Esophagus muscularis mucosa (tissue), 4 donors: ENCODE measurements around the gene MTAP. TPM values are rescaled to one million over a fixed set of nuclear protein-coding genes. Genes with fewer than 3 reads are reported as not detected.
A peak's percentile ranks its signal among the peaks of the same experiment; 100 is the strongest.

Source experiments
- DNase-seq: peaks from one replicate; pipeline ENCODE4 v3.0.0-alpha.2; 2017; ENCODE audit errors: extremely low spot score
- H3K27ac ChIP-seq, 4 donors: fragments of 200-600 bp; sonication (generic); replicated peaks in 1 of 4; 1 replicate in 3 of 4; 2 replicates in 1 of 4; pipeline ENCODE4 v1.5.1; 2016 to 2019; ENCODE audit warnings: mild to moderate bottlenecking in 1 of 4
- H3K27me3 ChIP-seq, 4 donors: fragments of 200-600 bp; sonication (generic); one replicate each; pipeline versions ENCODE4 v1.5.1 to v1.6.0; 2016 to 2019
- H3K36me3 ChIP-seq, 4 donors: fragments of 200-600 bp; sonication (generic); one replicate each; pipeline ENCODE4 v1.5.1; 2016 to 2019
- H3K4me1 ChIP-seq, 4 donors: fragments of 200-600 bp; sonication (generic); one replicate each; pipeline ENCODE4 v1.5.1; 2016 to 2019
- H3K4me3 ChIP-seq, 4 donors: fragments of 200-600 bp; sonication (generic); 1 replicate in 2 of 4; 2 replicates in 2 of 4; pipeline ENCODE4 v1.5.1; 2016 to 2019; ENCODE audit warnings: mild to moderate bottlenecking in 4 of 4, moderate library complexity in 1 of 4
- H3K9me3 ChIP-seq, 4 donors: fragments of 200-600 bp; sonication (generic); 1 replicate in 3 of 4; 2 replicates in 1 of 4; pipeline ENCODE4 v1.5.1; 2016 to 2019
- CTCF ChIP-seq, 3 experiments: fragments of 200-600 bp in 2 of 3; fragments of 450-650 bp in 1 of 3; sonication (generic) in 2 of 3; IDR thresholded peaks; one replicate each; pipeline ENCODE4 v1.5.1; 2017 to 2019; ENCODE audit warnings: antibody characterized with exemption in 3 of 3, mild to moderate bottlenecking in 2 of 3, moderate library complexity in 1 of 3
- EP300 ChIP-seq: sonication (generic); formaldehyde crosslinking; IDR thresholded peaks from one replicate; pipeline ENCODE4 v1.6.1; 2017; ENCODE audit warnings: antibody characterized with exemption
- POLR2A ChIP-seq: fragments of 450-650 bp; IDR thresholded peaks from one replicate; pipeline ENCODE4 v1.6.1; 2017; ENCODE audit warnings: antibody characterized with exemption, moderate library complexity, mild to moderate bottlenecking, low read depth
- POLR2AphosphoS5 ChIP-seq, 2 donors: sonication (generic); formaldehyde crosslinking; IDR thresholded peaks; one replicate each; pipeline ENCODE4 v1.6.1; 2017; ENCODE audit warnings: antibody characterized with exemption in 2 of 2
- WGBS: methylation state at CpG from one replicate; pipeline ENCODE4 v1.1.5; 2018; 5-methylcytosine and 5-hydroxymethylcytosine counted together
- intact Hi-C: fragments of 100-400 bp; cut with DNase I; formaldehyde crosslinking; loops from one replicate; pipeline ENCODE4 v1.15.1; 2023
- total RNA-seq, 4 donors: library from RNA; depleted of rRNA; stranded (reverse); fragments of >200 nt; gene quantifications; one replicate each; pipeline versions ENCODE4 v1.1.0 to v1.2.1, GENCODE V29; 2016

The MTAP gene
- total RNA-seq, 4 donors from 2014 or later = 18.1 to 26.0 (median 22.1) TPM

DNA sequence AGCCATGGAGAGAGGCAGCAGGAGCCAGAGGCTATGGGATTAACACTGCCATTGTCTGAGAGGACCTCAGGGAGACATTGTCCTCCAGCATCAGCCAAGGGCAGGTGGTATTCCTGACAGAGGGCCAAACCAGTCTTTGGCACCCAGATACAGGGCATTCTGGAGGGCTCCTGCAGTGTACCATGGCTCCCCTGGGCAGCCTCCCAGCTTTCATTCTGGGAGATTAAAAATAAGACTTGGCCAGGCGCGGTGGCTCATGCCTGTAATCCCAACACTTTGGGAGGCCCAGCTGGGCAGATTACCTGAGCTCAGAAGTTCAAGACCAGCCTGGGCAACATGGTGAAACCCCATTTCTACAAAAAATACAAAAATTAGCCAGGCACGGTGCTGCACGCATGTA is 4.2 kb downstream of the MTAP start:
- intact Hi-C loops = loop anchor here (5.0 kb wide), 1 partner anchor 311 kb away; no protein-coding TSS in a partner anchor
- TF ChIP-seq EP300 (no peak), POLR2A (no peak), POLR2AphosphoS5 (IDR thresholded peaks at IDR 0.05) (no peak), CTCF (IDR thresholded peaks at IDR 0.05) (no peak)
- DNase-seq = no peak
- WGBS = 100% methylated on average over 4 of the region's 4 CpGs
- H3K9me3 ChIP-seq = no peaks in the 10 kb centered on the region
- peaks cover 39 to 76% (median 63%) of the 10 kb centered on the region in 4 donors for H3K4me1 ChIP-seq
- H3K4me3 ChIP-seq = no peak overlapping the region
- no peak overlapping the region for H3K27ac ChIP-seq
- peaks cover 0 to 30% (median 13%) of the 10 kb centered on the region in 4 donors for H3K36me3 ChIP-seq
- H3K27me3 ChIP-seq = no peaks in the 10 kb centered on the region

DNA sequence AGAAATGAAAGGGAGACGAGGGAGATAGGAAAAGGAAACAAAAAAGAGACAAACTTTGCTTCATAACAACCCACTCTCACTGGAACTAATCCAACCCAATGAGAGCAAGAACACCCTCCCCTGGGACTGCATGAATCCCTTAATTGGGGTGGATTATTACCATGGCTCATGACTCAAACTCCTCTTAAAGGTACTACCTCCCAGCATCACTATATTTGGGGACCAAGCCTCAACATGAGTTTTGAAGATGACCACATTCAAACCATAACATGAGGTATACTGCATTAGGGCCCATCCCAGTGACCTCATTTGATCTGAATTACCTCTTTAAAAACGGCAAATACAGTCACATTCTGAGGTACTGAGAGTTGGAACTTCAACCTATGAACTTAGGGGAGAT is 8.0 kb downstream of the MTAP start:
- peak overlapping the region; percentile 11 to 43 (median 18) for H3K27ac ChIP-seq
- DNase-seq = no peak
- no peak overlapping the region for H3K4me3 ChIP-seq
- H3K36me3 ChIP-seq = peaks cover 0 to 36% (median 17%) of the 10 kb centered on the region in 4 donors
- intact Hi-C loops = loop anchor here (5.0 to 10.0 kb wide), 3 partner anchors 224 to 642 kb away; no protein-coding TSS in a partner anchor
- H3K9me3 ChIP-seq = no peaks in the 10 kb centered on the region
- H3K4me1 ChIP-seq = peaks cover 36 to 76% (median 63%) of the 10 kb centered on the region in 4 donors
- no peak for TF ChIP-seq EP300
- no peak for TF ChIP-seq CTCF (IDR thresholded peaks at IDR 0.05)
- TF ChIP-seq POLR2A = no peak
- TF ChIP-seq POLR2AphosphoS5 (IDR thresholded peaks at IDR 0.05) = no peak
- H3K27me3 ChIP-seq = no peaks in the 10 kb centered on the region
- WGBS = 39% methylated on average over 2 of the region's 2 CpGs

GRCh38 chr9:21810881-21811280 is 8.4 kb downstream of the MTAP start:
- DNase-seq = no peak
- intact Hi-C loops = loop anchor here (5.0 to 10.0 kb wide), 3 partner anchors 224 to 641 kb away; no protein-coding TSS in a partner anchor
- Histone ChIP-seq H3K4me3 (no peak overlapping the region), H3K36me3 (peaks cover 5 to 40% (median 22%) of the 10 kb centered on the region in 4 donors), H3K27ac (peak overlapping the region; percentile 11 to 43 (median 18)), H3K27me3 (no peaks in the 10 kb centered on the region), H3K9me3 (no peaks in the 10 kb centered on the region), H3K4me1 (peaks cover 32 to 71% (median 59%) of the 10 kb centered on the region in 4 donors)
- TF ChIP-seq POLR2A (no peak), CTCF (IDR thresholded peaks at IDR 0.05) (no peak), EP300 (no peak), POLR2AphosphoS5 (IDR thresholded peaks at IDR 0.05) (no peak)
- WGBS = 69% methylated on average over 5 of the region's 6 CpGs

GRCh38 chr9:21811914-21812313 is 9.5 kb downstream of the MTAP start:
- H3K4me1 ChIP-seq = peaks cover 34 to 61% (median 50%) of the 10 kb centered on the region in 4 donors
- intact Hi-C loops = loop anchor here (5.0 to 10.0 kb wide), 3 partner anchors 223 to 640 kb away; no protein-coding TSS in a partner anchor

More at GRCh38 chr9:21811914-21812313, 9.5 kb downstream of the MTAP start:
- H3K9me3 ChIP-seq = no peaks in the 10 kb centered on the region
- TF ChIP-seq POLR2A = no peak
- no peak for TF ChIP-seq CTCF (IDR thresholded peaks at IDR 0.05)
- WGBS = 96% methylated on average over 3 of the region's 3 CpGs
- no peaks in the 10 kb centered on the region for H3K27me3 ChIP-seq
- peak overlapping the region in 1 of 4 donors; percentile 1 for H3K27ac ChIP-seq
- H3K36me3 ChIP-seq = peaks cover 7 to 51% (median 30%) of the 10 kb centered on the region in 4 donors
- no peak for DNase-seq
- H3K4me3 ChIP-seq = no peak overlapping the region
